HCT116 (cell line): ENCODE data around the gene HLA-E. TPM values are rescaled to one million over a fixed set of nuclear protein-coding genes. Genes with fewer than 3 reads are reported as not detected.

Source experiments
- ATAC-seq: fragments of 200-7000 bp; cut with Tn5 transposase; 2 replicates; pipeline ENCODE4 v1.9.1; 2020; ENCODE audit warnings: mild to moderate bottlenecking, moderate library complexity
- BruUV-seq: library from RNA; stranded (reverse); fragments of 400-500 nt; replicated peaks from 2 replicates; lab custom pipeline; 2021; lab: Mats Ljungman, UMichigan
- CTCF ChIA-PET: fragments of 300-600 bp; sonication (Branson Sonifier 250); formaldehyde crosslinking; loops from one replicate; lab custom pipeline; 2021; ENCODE audit warnings: antibody characterized with exemption; lab: Charles Lee
- POLR2A ChIA-PET: fragments of 300-600, 350-600 bp; sonication (Branson Sonifier 250); formaldehyde crosslinking; loops from one replicate; lab custom pipeline; 2021; ENCODE audit warnings: antibody characterized with exemption; lab: Charles Lee
- RAD21 ChIA-PET, 2 experiments: fragments of 300-600 bp; sonication (Branson Sonifier 250); formaldehyde crosslinking; loops; one replicate each; lab custom pipeline; 2023; ENCODE audit warnings: low total read pairs in 2 of 2; ENCODE audit not compliant: uncharacterized antibody in 2 of 2, unreplicated experiment in 2 of 2, low non-redundant PET in 1 of 2; lab: Charles Lee
- DNase-seq: peaks from one replicate; pipeline ENCODE4 v3.0.0-alpha.2; 2010; ENCODE audit warnings: low read depth, low spot score
- H2AFZ ChIP-seq: fragments of 200-600 bp; shearing (Covaris generic), sonication (generic); 2 replicates; pipeline ENCODE4 v1.6.1; 2017; ENCODE audit warnings: low read depth, mixed run types, mixed read lengths, antibody characterized with exemption, low read length; ENCODE audit not compliant: poor library complexity, severe bottlenecking
- H3K27ac ChIP-seq: 2 replicates; pipeline ENCODE4 v1.5.1; 2012; ENCODE audit warnings: low read depth, low read length
- H3K27me3 ChIP-seq: fragments of 200-600 bp; sonication (generic); 2 replicates; pipeline ENCODE4 v1.6.1; 2016; ENCODE audit warnings: mixed run types, low read length, mixed read lengths; ENCODE audit not compliant: insufficient read depth
- H3K36me3 ChIP-seq, 2 experiments: fragments of 200-500 bp in 1 of 2; fragments of 200-600 bp in 1 of 2; sonication (Bioruptor generic) in 1 of 2; sonication (generic) in 1 of 2; 2 replicates each; pipeline versions ENCODE4 v1.5.1 to v1.6.1; 2014 to 2016; ENCODE audit warnings: low read length in 2 of 2, inconsistent platforms in 1 of 2, mixed read lengths in 1 of 2, mixed run types in 1 of 2; ENCODE audit not compliant: insufficient read depth in 2 of 2, control insufficient read depth in 1 of 2
- H3K4me1 ChIP-seq, 2 experiments: fragments of 200-600 bp in 1 of 2; sonication (generic) in 1 of 2; 2 replicates each; pipeline versions ENCODE4 v1.5.1 to v1.6.1; 2012 to 2017; ENCODE audit warnings: low read length in 2 of 2, inconsistent platforms in 1 of 2, mild to moderate bottlenecking in 1 of 2, mixed read lengths in 1 of 2, mixed run types in 1 of 2, moderate library complexity in 1 of 2; ENCODE audit not compliant: insufficient read depth in 2 of 2, control insufficient read depth in 1 of 2
- H3K4me2 ChIP-seq: fragments of 200-600 bp; sonication (generic); 2 replicates; pipeline ENCODE4 v1.6.1; 2017; ENCODE audit warnings: mixed run types, low read length, mixed read lengths
- H3K4me3 ChIP-seq, 2 experiments: fragments of 200-600 bp in 1 of 2; sonication (generic) in 1 of 2; replicated peaks in 1 of 2; 2 replicates each; pipeline ENCODE4 v1.5.1; 2011 to 2016; ENCODE audit warnings: low read length in 2 of 2, control low read depth in 1 of 2, low read depth in 1 of 2, mild to moderate bottlenecking in 1 of 2, mixed read lengths in 1 of 2, mixed run types in 1 of 2
- H3K79me2 ChIP-seq: fragments of 200-600 bp; sonication (generic); 2 replicates; pipeline ENCODE4 v1.6.1; 2017; ENCODE audit warnings: mild to moderate bottlenecking, mixed run types, low read length, moderate library complexity, mixed read lengths; ENCODE audit not compliant: insufficient read depth
- H3K9ac ChIP-seq: fragments of 200-600 bp; sonication (generic); 2 replicates; pipeline ENCODE4 v1.6.1; 2016; ENCODE audit warnings: low read length, mixed read lengths
- H3K9me2 ChIP-seq: fragments of 200-600 bp; sonication (generic), shearing (Covaris generic); 2 replicates; pipeline ENCODE4 v1.6.1; 2017; ENCODE audit warnings: mixed run types, mild to moderate bottlenecking, moderate library complexity; ENCODE audit not compliant: insufficient read depth
- H3K9me3 ChIP-seq, 2 experiments: fragments of 200-500 bp in 1 of 2; fragments of 200-600 bp in 1 of 2; sonication (Bioruptor generic) in 1 of 2; sonication (generic) in 1 of 2; 2 replicates each; pipeline ENCODE4 v1.6.1; 2014 to 2017; ENCODE audit warnings: low read length in 2 of 2, mixed read lengths in 2 of 2, inconsistent platforms in 1 of 2, low read depth in 1 of 2, mild to moderate bottlenecking in 1 of 2, mixed run types in 1 of 2, moderate library complexity in 1 of 2; ENCODE audit not compliant: control insufficient read depth in 1 of 2, insufficient read depth in 1 of 2
- H4K20me1 ChIP-seq: fragments of 200-600 bp; sonication (generic), shearing (Covaris generic); 2 replicates; pipeline ENCODE4 v1.6.1; 2017; ENCODE audit warnings: mixed run types, mild to moderate bottlenecking, moderate library complexity; ENCODE audit not compliant: insufficient read depth
- CBX3 ChIP-seq: IDR thresholded peaks from 2 replicates; pipeline ENCODE4 v1.6.1; 2012; ENCODE audit warnings: low read depth
- CEBPB ChIP-seq: IDR thresholded peaks from 2 replicates; pipeline ENCODE4 v1.6.1; 2012; ENCODE audit warnings: low read depth
- CTCF ChIP-seq, 3 experiments: fragments of 200-600 bp in 1 of 3; sonication (generic) in 1 of 3; IDR thresholded peaks in 2 of 3; conservative IDR thresholded peaks in 1 of 3; 2 replicates each; pipeline ENCODE4 v1.5.1; 2012 to 2017; ENCODE audit warnings: low read depth in 2 of 3, low read length in 2 of 3, antibody characterized with exemption in 1 of 3, borderline replicate concordance in 1 of 3, control low read depth in 1 of 3, mild to moderate bottlenecking in 1 of 3, mixed read lengths in 1 of 3, mixed run types in 1 of 3, moderate library complexity in 1 of 3; ENCODE audit not compliant: insufficient read depth in 1 of 3
- EGR1 ChIP-seq: IDR thresholded peaks from 2 replicates; pipeline ENCODE4 v1.6.1; 2012; ENCODE audit warnings: low read depth
- EZH2 ChIP-seq: fragments of 200-600 bp; sonication (generic); IDR thresholded peaks from 2 replicates; pipeline ENCODE4 v1.6.1; 2017; ENCODE audit warnings: antibody characterized with exemption, mixed run types
- FOSL1 ChIP-seq: IDR thresholded peaks from 2 replicates; pipeline ENCODE4 v1.6.1; 2012; ENCODE audit warnings: low read depth
- JUND ChIP-seq: IDR thresholded peaks from 2 replicates; pipeline ENCODE4 v1.6.1; 2012
- MAX ChIP-seq: IDR thresholded peaks from 2 replicates; pipeline ENCODE4 v1.6.1; 2012
- POLR2AphosphoS5 ChIP-seq: IDR thresholded peaks from 2 replicates; pipeline ENCODE4 v1.6.1; 2011; ENCODE audit warnings: mild to moderate bottlenecking, low read depth, low read length, moderate library complexity
- RAD21 ChIP-seq: IDR thresholded peaks from 2 replicates; pipeline ENCODE4 v1.6.1; 2012; ENCODE audit warnings: low read depth, mild to moderate bottlenecking
- SIN3A ChIP-seq: IDR thresholded peaks from 2 replicates; pipeline ENCODE4 v1.6.1; 2012; ENCODE audit warnings: low read depth
- SP1 ChIP-seq: IDR thresholded peaks from 2 replicates; pipeline ENCODE4 v1.6.1; 2012; ENCODE audit warnings: low read depth
- SRF ChIP-seq: IDR thresholded peaks from 2 replicates; pipeline ENCODE4 v1.6.1; 2012; ENCODE audit warnings: low read depth
- TCF7L2 ChIP-seq: IDR thresholded peaks from 2 replicates; pipeline ENCODE4 v1.7.0; 2011; ENCODE audit warnings: borderline replicate concordance, inconsistent platforms; ENCODE audit not compliant: insufficient read depth, insufficient read length; ENCODE audit errors: extremely low read depth
- intact Hi-C: fragments of 100-400 bp; cut with micrococcal nuclease; formaldehyde crosslinking; loops from 2 replicates; pipeline ENCODE4 v1.10.0; 2022
- total RNA-seq: library from RNA; stranded (reverse); gene quantifications from one replicate; pipeline ENCODE4 v1.2.1, GENCODE V29; 2021; ENCODE audit not compliant: unreplicated experiment
- TF ChIP-seq, protein P1 (sequence below): IDR thresholded peaks from 2 replicates; pipeline ENCODE4 v1.6.1; 2012
- TF ChIP-seq, protein P2 (sequence below): IDR thresholded peaks from 2 replicates; pipeline ENCODE4 v1.6.1; 2012; ENCODE audit warnings: low read depth

The HLA-E gene
- total RNA-seq, 1 experiment from 2014 or later: 108 TPM

- no peak for ATAC-seq
- H3K4me1 ChIP-seq: peaks cover 4 to 11% of the 10 kb centered on the region in 2 experiments; a peak in 3 of 4 replicates
- ChIA-PET POLR2A (no interaction called here), CTCF (interaction anchor here (0.5 kb wide), 1 partner anchor 28 kb away, joined by 3 read pairs; no protein-coding TSS in a partner anchor), RAD21 (no interaction called here)
- intact Hi-C loops: no loop called here
- no peaks in the 10 kb centered on the region for H3K9me2 ChIP-seq
- H3K9ac ChIP-seq: no peak overlapping the region
- TF ChIP-seq JUND: no peak
- no peak for TF ChIP-seq CTCF (IDR thresholded peaks at IDR 0.05 in 2 of 3, conservative IDR thresholded peaks at IDR 0.05 in 1 of 3; ENCODE audit: borderline replicate concordance in 1 of 3, insufficient read depth in 1 of 3, low read depth in 2 of 3, low read length in 2 of 3)
- no peak for TF ChIP-seq TCF7L2
- no peak for TF ChIP-seq CEBPB
- TF ChIP-seq FOSL1: no peak
- TF ChIP-seq CBX3: no peak
- no peak for TF ChIP-seq SP1
- TF ChIP-seq, protein P1, sequence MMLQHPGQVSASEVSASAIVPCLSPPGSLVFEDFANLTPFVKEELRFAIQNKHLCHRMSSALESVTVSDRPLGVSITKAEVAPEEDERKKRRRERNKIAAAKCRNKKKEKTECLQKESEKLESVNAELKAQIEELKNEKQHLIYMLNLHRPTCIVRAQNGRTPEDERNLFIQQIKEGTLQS: no peak
- TF ChIP-seq EGR1: no peak
- TF ChIP-seq SIN3A: no peak
- no peak for TF ChIP-seq RAD21
- TF ChIP-seq, protein P2, sequence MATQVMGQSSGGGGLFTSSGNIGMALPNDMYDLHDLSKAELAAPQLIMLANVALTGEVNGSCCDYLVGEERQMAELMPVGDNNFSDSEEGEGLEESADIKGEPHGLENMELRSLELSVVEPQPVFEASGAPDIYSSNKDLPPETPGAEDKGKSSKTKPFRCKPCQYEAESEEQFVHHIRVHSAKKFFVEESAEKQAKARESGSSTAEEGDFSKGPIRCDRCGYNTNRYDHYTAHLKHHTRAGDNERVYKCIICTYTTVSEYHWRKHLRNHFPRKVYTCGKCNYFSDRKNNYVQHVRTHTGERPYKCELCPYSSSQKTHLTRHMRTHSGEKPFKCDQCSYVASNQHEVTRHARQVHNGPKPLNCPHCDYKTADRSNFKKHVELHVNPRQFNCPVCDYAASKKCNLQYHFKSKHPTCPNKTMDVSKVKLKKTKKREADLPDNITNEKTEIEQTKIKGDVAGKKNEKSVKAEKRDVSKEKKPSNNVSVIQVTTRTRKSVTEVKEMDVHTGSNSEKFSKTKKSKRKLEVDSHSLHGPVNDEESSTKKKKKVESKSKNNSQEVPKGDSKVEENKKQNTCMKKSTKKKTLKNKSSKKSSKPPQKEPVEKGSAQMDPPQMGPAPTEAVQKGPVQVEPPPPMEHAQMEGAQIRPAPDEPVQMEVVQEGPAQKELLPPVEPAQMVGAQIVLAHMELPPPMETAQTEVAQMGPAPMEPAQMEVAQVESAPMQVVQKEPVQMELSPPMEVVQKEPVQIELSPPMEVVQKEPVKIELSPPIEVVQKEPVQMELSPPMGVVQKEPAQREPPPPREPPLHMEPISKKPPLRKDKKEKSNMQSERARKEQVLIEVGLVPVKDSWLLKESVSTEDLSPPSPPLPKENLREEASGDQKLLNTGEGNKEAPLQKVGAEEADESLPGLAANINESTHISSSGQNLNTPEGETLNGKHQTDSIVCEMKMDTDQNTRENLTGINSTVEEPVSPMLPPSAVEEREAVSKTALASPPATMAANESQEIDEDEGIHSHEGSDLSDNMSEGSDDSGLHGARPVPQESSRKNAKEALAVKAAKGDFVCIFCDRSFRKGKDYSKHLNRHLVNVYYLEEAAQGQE: no peak
- TF ChIP-seq EZH2: no peak
- no peak for TF ChIP-seq POLR2AphosphoS5
- no peak for TF ChIP-seq SRF
- no peak for TF ChIP-seq MAX
- no peaks in the 10 kb centered on the region for H4K20me1 ChIP-seq
- no peaks in the 10 kb centered on the region for H3K36me3 ChIP-seq
- H2AFZ ChIP-seq: no peak overlapping the region
- no peaks in the 10 kb centered on the region for H3K27me3 ChIP-seq
- H3K79me2 ChIP-seq: no peaks in the 10 kb centered on the region
- H3K9me3 ChIP-seq: no peaks in the 10 kb centered on the region
- no peak overlapping the region for H3K27ac ChIP-seq
- BruUV-seq: no TSS peak
- H3K4me3 ChIP-seq: no peak overlapping the region
- H3K4me2 ChIP-seq: no peak overlapping the region
- DNase-seq: no peak
These were observed 21.8 kb downstream of the HLA-E start for GRCh38 chr6:30511169-30511546.
